A549 (cell line): Measurements from ENCODE around the gene NPM3. TPM values are rescaled to one million over a fixed set of nuclear protein-coding genes. Genes with fewer than 3 reads are reported as not detected.

Source experiments
- ATAC-seq, 2 experiments: fragments of 200-7000 bp in 1 of 2; fragments of >200 bp in 1 of 2; cut with Nextera tagmentation in 1 of 2; cut with Tn5 transposase in 1 of 2; 3 replicates each; pipeline versions ENCODE4 v1.8.0 to v1.9.1; 2018 to 2020; ENCODE audit warnings: mild to moderate bottlenecking in 1 of 2, moderate library complexity in 1 of 2
- CTCF ChIA-PET: fragments of 300-600 bp; sonication (Branson Sonifier 250); formaldehyde crosslinking; extraction: SDS; loops from one replicate; lab custom pipeline; 2021; ENCODE audit warnings: antibody characterized with exemption, inconsistent platforms; lab: Yijun Ruan, JAX
- POLR2A ChIA-PET: fragments of 350-600 bp; formaldehyde crosslinking; extraction: SDS; loops from one replicate; lab custom pipeline; 2021; ENCODE audit warnings: antibody characterized with exemption, inconsistent platforms; lab: Yijun Ruan, JAX
- DNase-seq, 2 experiments: peaks; one replicate each; pipeline versions ENCODE4 v3.0.0 to v3.0.0-alpha.2; 2011 to 2016; ENCODE audit warnings: low read depth in 1 of 2, low spot score in 1 of 2
- FAIRE-seq: peaks from 2 replicates; lab custom pipeline; 2011; peaks lifted over from hg19 to GRCh38; lab: Jason Lieb, UNC
- H3K27ac ChIP-seq, 2 experiments: fragments of >200 bp; sonication (Bioruptor Twin); formaldehyde crosslinking; 3 replicates each; pipeline ENCODE4 v1.5.1; 2016 to 2017
- H3K4me1 ChIP-seq: fragments of >200 bp; sonication (Bioruptor Twin); formaldehyde crosslinking; 3 replicates; pipeline ENCODE4 v1.6.1; 2016
- H3K4me2 ChIP-seq: fragments of >200 bp; sonication (Bioruptor Twin); formaldehyde crosslinking; 3 replicates; pipeline ENCODE4 v1.6.1; 2016
- H3K4me3 ChIP-seq: fragments of >200 bp; sonication (Bioruptor Twin); formaldehyde crosslinking; 3 replicates; pipeline ENCODE4 v1.5.1; 2016
- H3K9me3 ChIP-seq: fragments of >200 bp; sonication (Bioruptor Twin); formaldehyde crosslinking; 3 replicates; pipeline ENCODE4 v1.6.1; 2016
- ATOH8 ChIP-seq: fragments of 250-450 bp; sonication (Bioruptor Pico); IDR thresholded peaks from 2 replicates; pipeline ENCODE4 v1.5.0; 2020; ENCODE audit warnings: low read depth, mild to moderate bottlenecking, moderate library complexity
- CBX2 ChIP-seq: fragments of 200-600 bp; sonication (generic); IDR thresholded peaks from 2 replicates; pipeline ENCODE4 v1.6.1; 2016; ENCODE audit warnings: low read depth, mild to moderate bottlenecking, borderline replicate concordance
- CHD2 ChIP-seq: fragments of 150-350 bp; IDR thresholded peaks from 2 replicates; pipeline ENCODE4 v1.6.1; 2014; ENCODE audit warnings: low read length; ENCODE audit not compliant: partially characterized antibody
- EHF ChIP-seq: fragments of 250-450 bp; sonication (Bioruptor Pico); IDR thresholded peaks from 2 replicates; pipeline ENCODE4 v1.5.0; 2020; ENCODE audit warnings: mild to moderate bottlenecking
- ESRRA ChIP-seq: fragments of 150-350 bp; IDR thresholded peaks from 2 replicates; pipeline ENCODE4 v1.6.1; 2014; ENCODE audit warnings: mild to moderate bottlenecking, low read length, borderline replicate concordance
- FOSB ChIP-seq: fragments of 250-450 bp; sonication (Bioruptor Pico); IDR thresholded peaks from 2 replicates; pipeline ENCODE4 v1.5.0; 2020; ENCODE audit warnings: mild to moderate bottlenecking, moderate library complexity
- FOXS1 ChIP-seq: fragments of 250-450 bp; sonication (Bioruptor Pico); IDR thresholded peaks from 2 replicates; pipeline ENCODE4 v1.5.0; 2020; ENCODE audit warnings: mild to moderate bottlenecking, moderate library complexity
- HDAC2 ChIP-seq: fragments of 200-600 bp; sonication (generic); IDR thresholded peaks from 2 replicates; pipeline ENCODE4 v1.6.1; 2016
- HES2 ChIP-seq: fragments of >200 bp; sonication (Bioruptor Twin); formaldehyde crosslinking; IDR thresholded peaks from 2 replicates; pipeline ENCODE4 v1.6.1; 2016
- HEYL ChIP-seq: fragments of 250-450 bp; sonication (Bioruptor Pico); IDR thresholded peaks from 2 replicates; pipeline ENCODE4 v1.8.0; 2021; ENCODE audit warnings: mild to moderate bottlenecking, moderate library complexity
- HOXA7 ChIP-seq: fragments of 250-450 bp; sonication (Bioruptor Pico); IDR thresholded peaks from 2 replicates; pipeline ENCODE4 v1.5.0; 2020; ENCODE audit warnings: mild to moderate bottlenecking, moderate library complexity
- HOXB5 ChIP-seq: fragments of 250-450 bp; sonication (Bioruptor Pico); IDR thresholded peaks from 2 replicates; pipeline ENCODE4 v1.5.0; 2020; ENCODE audit warnings: mild to moderate bottlenecking, moderate library complexity
- JUN ChIP-seq, 2 experiments: fragments of >200 bp; sonication (Bioruptor Twin); formaldehyde crosslinking; IDR thresholded peaks; 2 replicates in 1 of 2; 3 replicates in 1 of 2; pipeline ENCODE4 v1.6.1; 2016 to 2017
- JUNB ChIP-seq: fragments of >200 bp; sonication (Bioruptor Twin); formaldehyde crosslinking; IDR thresholded peaks from 2 replicates; pipeline ENCODE4 v1.6.1; 2016
- KDM1A ChIP-seq: fragments of 200-600 bp; sonication (generic); IDR thresholded peaks from 2 replicates; pipeline ENCODE4 v1.6.1; 2016; ENCODE audit warnings: low read depth, mild to moderate bottlenecking
- KDM5A ChIP-seq: fragments of 200-600 bp; sonication (generic); IDR thresholded peaks from 2 replicates; pipeline ENCODE4 v1.6.1; 2016; ENCODE audit warnings: antibody characterized with exemption, mild to moderate bottlenecking
- MAZ ChIP-seq: fragments of 150-350 bp; IDR thresholded peaks from 2 replicates; pipeline ENCODE4 v1.6.1; 2014; ENCODE audit warnings: antibody characterized with exemption, low read depth, low read length, borderline replicate concordance
- NFE2L2 ChIP-seq: fragments of 150-350 bp; conservative IDR thresholded peaks from 2 replicates; pipeline ENCODE4 v1.6.1; 2014; ENCODE audit warnings: low read length
- NR3C1 ChIP-seq: fragments of >200 bp; sonication (Bioruptor Twin); formaldehyde crosslinking; IDR thresholded peaks from 3 replicates; pipeline ENCODE4 v1.6.1; 2017
- PHF8 ChIP-seq: fragments of 200-600 bp; sonication (generic); IDR thresholded peaks from 2 replicates; pipeline ENCODE4 v1.6.1; 2016; ENCODE audit warnings: low read depth, mild to moderate bottlenecking, antibody characterized with exemption, moderate library complexity, borderline replicate concordance
- RARB ChIP-seq: fragments of 250-450 bp; sonication (Bioruptor Pico); IDR thresholded peaks from 2 replicates; pipeline ENCODE4 v1.8.0; 2021; ENCODE audit warnings: mild to moderate bottlenecking, moderate library complexity
- RCOR1 ChIP-seq: fragments of 150-350 bp; IDR thresholded peaks from 2 replicates; pipeline ENCODE4 v1.6.1; 2014; ENCODE audit warnings: antibody characterized with exemption, low read length, low read depth
- REST ChIP-seq: fragments of 200-600 bp; sonication (generic); IDR thresholded peaks from 2 replicates; pipeline ENCODE4 v1.6.1; 2016; ENCODE audit warnings: antibody characterized with exemption, mild to moderate bottlenecking, moderate library complexity
- RFX5 ChIP-seq: fragments of 450-650 bp; IDR thresholded peaks from 2 replicates; pipeline ENCODE4 v1.7.1; 2014; ENCODE audit warnings: antibody characterized with exemption, mild to moderate bottlenecking, moderate library complexity
- SMC3 ChIP-seq: fragments of >200 bp; sonication (Bioruptor Twin); formaldehyde crosslinking; IDR thresholded peaks from 3 replicates; pipeline ENCODE4 v1.6.1; 2018; ENCODE audit warnings: inconsistent platforms
- SREBF2 ChIP-seq: fragments of 450-650 bp; IDR thresholded peaks from 2 replicates; pipeline ENCODE4 v1.6.1; 2014; ENCODE audit warnings: mild to moderate bottlenecking, moderate library complexity
- TFCP2L1 ChIP-seq: fragments of 250-450 bp; sonication (Bioruptor Pico); IDR thresholded peaks from 2 replicates; pipeline ENCODE4 v1.5.0; 2021; ENCODE audit warnings: mild to moderate bottlenecking
- TP53 ChIP-seq: fragments of 250-450 bp; sonication (Bioruptor Pico); IDR thresholded peaks from 2 replicates; pipeline ENCODE4 v1.5.0; 2021; ENCODE audit warnings: mild to moderate bottlenecking, moderate library complexity
- USF2 ChIP-seq: fragments of 450-650 bp; IDR thresholded peaks from 2 replicates; pipeline ENCODE4 v1.6.1; 2014; ENCODE audit warnings: antibody characterized with exemption
- WGBS: methylation state at CpG from one replicate; pipeline ENCODE4 v1.1.6; 2017; ENCODE audit errors: missing lambda C conversion rate; 5-methylcytosine and 5-hydroxymethylcytosine counted together
- polyA plus RNA-seq, 4 experiments: library from polyadenylated mRNA; depleted of rRNA in 3 of 4; stranded (reverse); fragments of >200 nt; fragmentation: RNase III in 1 of 4; extraction: RNeasy Plus Mini Kit Qiagen cat#74134 plus additional on column Dnase treatment in 1 of 4; gene quantifications; 2 replicates in 3 of 4; 3 replicates in 1 of 4; pipeline ENCODE4 v1.2.3, GENCODE V29; 2011 to 2017
- TF ChIP-seq, protein P1 (sequence below): IDR thresholded peaks from 2 replicates; pipeline ENCODE4 v1.6.1; 2012

NPM3 gene
- polyA plus RNA-seq, 2 of the 4 experiments (the other 2 are of a cell fraction) = 41.5 to 96.3 TPM

DNA sequence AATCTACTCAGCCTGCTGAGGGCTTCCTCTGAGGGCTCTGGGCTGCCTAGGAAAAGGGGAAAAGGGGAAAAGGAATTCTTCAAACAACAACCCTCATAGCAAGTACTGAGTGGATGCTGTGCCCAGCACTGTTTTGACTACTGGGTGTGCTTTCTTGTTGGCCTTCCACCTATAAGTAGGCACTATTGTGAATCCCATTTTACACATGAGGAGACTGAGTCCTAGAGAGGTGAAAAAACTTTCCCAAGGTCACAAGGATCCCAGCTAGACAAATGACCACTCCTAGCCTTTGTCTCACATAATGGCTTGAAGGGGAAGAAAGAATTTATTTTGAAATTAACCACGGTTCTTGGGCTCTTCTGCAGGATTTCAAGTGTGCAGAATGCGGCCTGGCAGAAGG, 24.4 kb downstream of the NPM3 start:
- Histone ChIP-seq H3K9me3 (no peaks in the 10 kb centered on the region), H3K4me1 (no peaks in the 10 kb centered on the region), H3K4me3 (no peak overlapping the region), H3K27ac (no peak overlapping the region), H3K4me2 (no peak overlapping the region)
- DNase-seq (no peak), ATAC-seq (no peak), FAIRE-seq (no peak)
- ChIA-PET POLR2A (interaction anchor here (1.3 kb wide), 1 partner anchor 60 kb away, joined by 4 read pairs; the partner anchor contains the start of gene OGA), CTCF (interaction anchor here (0.8 to 4.7 kb wide), 5 partner anchors 20 to 545 kb away, joined by 3 to 26 read pairs (median 3); no protein-coding TSS in a partner anchor)
- WGBS = 38% methylated on average over 2 of the region's 2 CpGs
- TF ChIP-seq SREBF2 = no peak
- no peak for TF ChIP-seq CHD2
- TF ChIP-seq RCOR1 = no peak
- no peak for TF ChIP-seq HES2
- no peak for TF ChIP-seq JUNB
- no peak for TF ChIP-seq FOSB (CRISPR knock-in tag)
- no peak for TF ChIP-seq USF2
- TF ChIP-seq RARB (CRISPR knock-in tag) = no peak
- TF ChIP-seq RFX5 = no peak
- no peak for TF ChIP-seq SMC3
- TF ChIP-seq NFE2L2 = no peak
- no peak for TF ChIP-seq CBX2
- no peak for TF ChIP-seq REST
- TF ChIP-seq HDAC2 = no peak
- no peak for TF ChIP-seq NR3C1
- no peak for TF ChIP-seq ESRRA

- ChIA-PET POLR2A (no interaction called here), CTCF (interaction anchor here (0.8 to 1.1 kb wide), 3 partner anchors 10 to 29 kb away, joined by 3 to 4 read pairs (median 3); no protein-coding TSS in a partner anchor)
- ATAC-seq = no peak
- TF ChIP-seq REST (no peak), HOXA7 (CRISPR knock-in tag) (no peak), TP53 (no peak), RFX5 (no peak), CBX2 (no peak), HEYL (no peak), MAZ (no peak), TFCP2L1 (CRISPR knock-in tag) (no peak), ATOH8 (CRISPR knock-in tag) (no peak), KDM1A (no peak), EHF (CRISPR knock-in tag) (no peak), JUN (IDR thresholded peaks at IDR 0.05) (no peak), HOXB5 (CRISPR knock-in tag) (no peak), KDM5A (no peak), SMC3 (no peak), FOXS1 (CRISPR knock-in tag) (no peak), PHF8 (no peak)
- TF ChIP-seq, protein P1, sequence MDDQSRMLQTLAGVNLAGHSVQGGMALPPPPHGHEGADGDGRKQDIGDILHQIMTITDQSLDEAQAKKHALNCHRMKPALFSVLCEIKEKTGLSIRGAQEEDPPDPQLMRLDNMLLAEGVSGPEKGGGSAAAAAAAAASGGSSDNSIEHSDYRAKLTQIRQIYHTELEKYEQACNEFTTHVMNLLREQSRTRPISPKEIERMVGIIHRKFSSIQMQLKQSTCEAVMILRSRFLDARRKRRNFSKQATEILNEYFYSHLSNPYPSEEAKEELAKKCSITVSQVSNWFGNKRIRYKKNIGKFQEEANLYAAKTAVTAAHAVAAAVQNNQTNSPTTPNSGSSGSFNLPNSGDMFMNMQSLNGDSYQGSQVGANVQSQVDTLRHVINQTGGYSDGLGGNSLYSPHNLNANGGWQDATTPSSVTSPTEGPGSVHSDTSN = no peak
- no peak overlapping the region for H3K4me2 ChIP-seq
- no peak overlapping the region for H3K27ac ChIP-seq
- H3K4me3 ChIP-seq = no peak overlapping the region
- FAIRE-seq = no peak
- H3K4me1 ChIP-seq = no peaks in the 10 kb centered on the region
- no peaks in the 10 kb centered on the region for H3K9me3 ChIP-seq
- no peak for DNase-seq
- WGBS = 39% methylated on average over 3 of the region's 3 CpGs
These were observed 31.0 kb downstream of the NPM3 start for GRCh38 chr10:101752241-101752640.
